ENCODE results near the gene RAMACL.
A peak's percentile ranks its signal among the peaks of the same experiment; 100 is the strongest.
"Not testable (repeated sequence)": the region's sequence is repeated elsewhere in the genome, so short reads cannot be mapped to it uniquely, and the experiment has no call there.

Gene RAMACL

GRCh38 chr6:166586424-166587156, at the start of gene RAMACL:
TSS of gene RAMACL (minus strand) at chr6:166586678. CDS start at chr6:166586477, 201 bp downstream.
- peak; percentile 11 for DNase-seq

DNA sequence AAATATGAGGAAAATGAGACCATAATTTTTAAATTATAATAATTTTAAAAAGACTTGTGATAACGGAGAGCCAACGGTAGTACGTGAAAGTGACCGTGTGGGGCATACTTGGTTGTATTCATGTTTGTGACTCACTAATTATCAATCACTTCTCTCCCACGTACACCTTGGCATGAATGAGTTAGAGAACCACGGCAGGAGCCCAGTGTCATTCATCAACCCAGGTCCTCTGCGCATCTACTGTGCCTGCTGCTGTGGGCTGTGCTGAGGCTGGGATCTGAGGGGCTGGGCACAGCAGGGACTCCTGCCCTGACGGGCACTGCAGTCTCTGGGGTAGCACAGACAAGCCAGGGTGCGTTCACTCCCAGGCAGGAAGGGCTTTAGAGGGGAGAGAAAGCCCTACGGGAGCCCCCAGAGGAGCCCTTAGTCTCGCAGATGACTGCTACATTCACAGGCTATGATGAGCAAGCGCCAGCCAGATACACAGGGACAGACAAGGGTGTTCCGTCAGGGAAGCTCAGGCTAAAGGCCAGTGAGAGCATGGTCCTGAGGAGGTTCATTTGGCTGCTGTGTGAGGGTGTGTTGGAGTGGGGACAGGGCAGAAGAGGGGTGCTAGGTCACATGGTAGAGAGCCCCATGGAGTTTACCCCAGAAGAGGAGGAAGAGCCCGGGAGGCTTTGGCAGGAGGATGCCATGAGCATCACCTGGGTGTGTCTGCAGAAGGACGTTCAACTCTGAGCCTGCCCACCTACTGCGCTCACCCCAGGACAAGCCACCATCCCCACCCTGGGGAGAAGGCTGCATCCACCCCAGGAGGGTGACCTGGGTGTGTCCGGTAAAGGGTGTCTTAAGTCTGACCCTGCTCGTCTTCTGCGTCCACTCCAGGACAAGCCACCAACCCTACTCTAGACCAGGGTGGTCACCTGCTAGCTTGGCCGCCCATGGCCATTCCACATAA, 48.8 kb upstream of the RAMACL start:
- DNase-seq = no peak

- not testable (repeated sequence) for DNase-seq
These were observed 48.1 kb upstream of the RAMACL start for GRCh38 chr6:166634581-166634980.

DNA sequence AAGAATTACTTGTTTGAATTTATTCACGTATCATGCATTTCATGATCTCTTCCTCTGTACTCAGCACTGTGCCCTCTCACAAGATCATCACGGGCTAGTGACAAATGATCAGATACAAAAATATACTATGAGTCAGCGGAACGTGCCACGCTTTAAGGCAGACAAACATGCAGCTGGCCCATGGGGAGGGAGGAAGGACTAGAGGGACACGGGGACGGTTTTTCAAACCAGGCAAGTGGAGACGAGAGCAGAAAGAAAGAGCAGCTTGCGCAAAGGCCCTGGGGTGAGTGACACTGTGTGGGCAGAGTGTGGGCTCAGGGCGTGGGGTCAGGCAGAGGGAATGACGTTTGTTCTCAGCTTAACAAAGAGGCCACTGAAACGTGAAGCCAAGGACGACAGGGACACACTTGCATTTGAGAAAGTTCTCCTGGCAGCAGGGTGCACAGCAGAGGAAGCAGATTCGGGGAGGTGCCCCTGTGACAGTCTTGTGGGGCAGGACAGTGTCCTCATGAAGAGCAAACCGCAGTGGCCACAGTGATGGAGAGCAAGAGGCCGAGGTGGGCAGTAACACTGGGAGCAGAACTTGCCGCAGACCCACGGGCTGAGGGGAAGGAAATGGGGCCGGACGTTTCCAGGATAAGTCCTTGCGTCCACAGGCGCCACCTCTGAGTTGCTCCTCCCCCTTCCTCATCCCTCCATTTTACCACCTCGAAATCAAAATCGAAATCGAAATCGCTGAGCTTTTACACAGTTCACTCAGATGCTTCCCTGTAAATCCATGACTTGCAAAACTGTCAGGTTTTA, 47.5 kb upstream of the RAMACL start:
- DNase-seq = no peak

GRCh38 chr6:166632731-166633130, 46.3 kb upstream of the RAMACL start:
- no peak for DNase-seq

- no peak for DNase-seq
These were observed 44.0 kb upstream of the RAMACL start for GRCh38 chr6:166630462-166630861.

DNA sequence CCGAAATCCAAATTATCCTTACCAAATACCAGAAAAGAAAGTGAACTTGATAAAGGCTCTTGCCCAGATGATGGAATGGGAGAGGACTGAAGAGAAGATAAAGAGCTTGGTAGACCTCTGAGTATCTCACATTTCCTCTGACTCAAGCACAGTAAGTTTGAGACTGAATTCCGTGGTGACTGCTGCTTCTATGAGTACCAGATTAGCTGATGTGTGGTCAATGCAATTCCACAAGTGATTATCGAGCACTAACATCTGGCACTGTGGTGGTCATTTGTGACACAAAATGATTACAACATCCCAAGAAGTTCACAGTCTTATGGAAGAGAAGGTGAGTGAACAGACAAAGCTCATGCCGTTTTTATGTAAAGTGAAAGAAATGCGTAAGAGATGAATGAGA, 43.1 kb upstream of the RAMACL start:
- DNase-seq = no peak

DNA sequence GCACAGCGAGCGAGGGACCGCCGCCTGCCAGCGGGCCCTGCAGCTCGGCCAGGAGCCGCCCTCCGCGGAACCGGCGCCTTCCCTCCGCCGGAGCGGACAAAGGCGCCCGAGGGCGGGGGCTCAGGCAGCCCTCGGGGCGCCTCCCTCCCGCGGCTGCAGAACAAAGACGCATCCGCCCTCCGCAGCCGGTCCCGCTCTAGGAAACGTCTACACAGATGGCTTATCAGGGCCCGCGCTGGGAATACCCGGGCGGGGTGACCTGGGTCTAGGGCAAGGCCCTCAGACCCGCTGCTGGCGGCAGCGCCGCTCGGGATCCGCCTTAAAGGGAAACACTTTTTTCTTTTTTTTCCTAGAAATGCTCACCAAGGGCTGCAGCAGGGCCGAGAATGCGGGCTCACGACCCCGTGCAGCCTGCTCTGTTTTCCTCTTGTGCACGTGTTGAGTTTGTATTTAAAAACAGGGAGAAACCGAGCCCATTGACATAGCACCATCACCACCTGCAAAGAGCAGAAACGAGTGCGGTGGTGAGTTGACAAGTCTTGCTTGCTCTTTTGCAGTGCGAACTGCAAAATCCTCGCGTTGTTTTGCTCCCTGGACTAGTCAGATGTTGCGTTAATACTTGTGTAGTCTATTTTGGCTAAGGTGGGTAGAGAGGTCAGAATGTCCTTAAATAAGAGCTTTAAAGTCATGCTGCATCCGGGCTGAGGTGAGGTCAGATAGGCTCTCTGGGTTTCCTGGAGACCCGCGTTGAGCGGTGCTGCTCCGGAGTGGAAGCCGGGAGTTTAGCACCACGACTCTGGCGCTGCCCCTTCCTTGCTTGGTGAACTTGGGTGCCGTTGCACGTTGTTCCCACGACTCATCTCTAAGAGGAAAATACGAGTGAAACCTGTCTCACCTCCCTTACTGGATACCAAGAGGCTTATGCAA, 41.7 kb upstream of the RAMACL start:
- peak; percentile 39 for DNase-seq

DNA sequence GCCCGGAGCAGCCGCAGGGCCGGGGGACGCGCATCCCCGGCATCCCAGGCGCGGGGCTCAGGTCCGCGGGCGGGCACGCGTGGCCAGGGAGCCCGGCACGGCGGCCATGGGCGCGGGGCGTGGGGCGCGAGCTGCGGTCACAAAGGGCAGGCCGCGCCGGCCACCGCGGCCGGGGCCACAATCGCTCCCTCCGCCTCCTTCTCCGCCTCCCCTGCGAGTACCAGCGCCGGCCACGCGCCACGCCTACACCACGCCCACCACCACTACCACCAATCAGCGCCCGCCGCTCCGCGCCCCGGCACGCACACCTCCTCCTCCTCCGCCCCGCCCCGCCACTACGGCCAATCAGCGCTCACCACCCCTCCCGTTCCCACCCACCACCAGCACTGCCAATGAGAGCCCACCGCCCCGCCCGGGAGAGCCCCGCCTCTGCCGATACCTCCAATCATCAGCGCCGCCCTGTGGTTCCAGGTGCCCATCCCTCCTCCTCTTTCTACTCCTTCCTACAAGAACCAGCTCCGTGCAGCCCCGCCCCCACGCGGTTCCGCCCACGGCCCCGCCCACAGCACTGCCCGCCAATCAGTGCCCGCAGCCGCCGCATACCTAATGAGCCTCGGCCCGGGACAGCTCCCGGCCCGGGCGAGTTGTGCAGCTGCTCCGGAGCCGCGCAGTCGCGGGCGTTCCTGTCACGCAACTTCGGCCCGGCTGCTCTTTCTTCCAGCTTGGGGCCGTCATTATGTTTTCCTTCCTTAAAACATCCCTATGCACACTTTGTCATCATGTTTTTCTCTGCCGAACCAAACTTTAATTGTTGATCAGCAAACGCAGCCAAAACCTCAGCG, 40.8 kb upstream of the RAMACL start, which contains the start of gene RPS6KA2:
Gene RPS6KA2, minus strand, starts transcription at position 219 of the 842 bp plus-strand sequence. CDS start 232 bp downstream, outside the sequence.
- DNase-seq = peak; percentile 99

- peak; percentile 9 for DNase-seq
These were observed 39.9 kb upstream of the RAMACL start for GRCh38 chr6:166626177-166627032.

DNA sequence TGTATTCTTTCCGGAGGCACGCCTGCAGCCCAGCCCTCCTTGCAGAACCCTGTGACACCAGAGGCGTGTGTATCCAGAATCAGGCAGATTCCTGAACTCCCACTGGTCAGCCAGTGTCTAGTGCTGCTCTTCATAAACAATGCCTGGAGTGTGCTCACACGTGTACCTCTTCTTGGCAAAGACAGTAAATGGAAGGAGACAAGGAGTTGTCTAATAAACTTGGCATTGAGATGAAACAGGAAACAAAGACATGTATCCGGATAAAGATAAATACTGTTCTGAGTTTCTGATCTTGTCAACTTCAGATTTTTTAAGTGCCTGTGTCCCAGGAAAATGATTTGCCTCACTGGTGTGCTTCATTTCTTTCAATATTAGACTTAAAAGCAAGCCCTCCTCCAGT, 38.9 kb upstream of the RAMACL start:
- DNase-seq = no peak

GRCh38 chr6:166624275-166624674, 37.8 kb upstream of the RAMACL start:
- no peak for DNase-seq

DNA sequence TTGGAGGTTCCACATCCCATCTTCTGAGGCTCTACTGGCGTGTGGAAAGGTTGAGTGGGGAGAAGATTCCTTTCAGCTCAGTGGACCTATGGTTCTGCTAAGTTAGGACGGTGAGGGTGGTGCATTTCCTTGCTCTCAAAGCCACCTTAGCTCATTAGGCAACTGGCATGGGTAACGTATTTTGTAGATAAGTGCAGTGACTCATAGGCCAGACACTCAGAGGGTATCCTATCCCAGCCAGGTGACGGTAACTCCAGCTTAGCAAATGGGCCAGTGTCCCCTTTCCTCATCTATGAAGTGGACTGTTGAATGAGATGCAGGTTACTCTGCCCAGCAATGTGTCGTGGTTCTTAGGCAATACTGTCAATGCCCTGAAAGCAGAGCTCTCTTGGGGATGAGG, 36.8 kb upstream of the RAMACL start:
- no peak for DNase-seq

DNA sequence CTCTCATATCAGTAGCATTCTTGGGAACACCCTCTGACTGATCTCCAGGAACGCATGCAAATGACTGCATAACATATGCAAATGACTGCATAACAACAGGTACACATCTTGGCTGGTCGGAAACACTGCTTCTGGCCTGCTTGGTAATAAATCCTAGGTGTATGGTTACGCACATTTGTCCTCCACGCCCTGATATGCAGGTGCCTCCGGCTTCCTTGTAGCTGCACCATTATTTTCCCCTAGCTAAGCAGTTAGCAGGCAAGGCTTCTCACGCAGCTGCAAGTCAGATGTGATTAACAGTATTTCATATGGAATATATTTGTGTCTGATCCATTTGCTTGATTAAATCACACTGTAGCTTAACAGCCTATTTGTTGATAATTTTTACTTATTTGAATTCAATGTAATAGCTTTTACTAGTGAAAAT, 34.6 kb upstream of the RAMACL start:
- no peak for DNase-seq

- no peak for DNase-seq
These were observed 34.1 kb upstream of the RAMACL start for GRCh38 chr6:166620478-166621113.

GRCh38 chr6:166619912-166620311, 33.4 kb upstream of the RAMACL start:
- DNase-seq = no peak

DNA sequence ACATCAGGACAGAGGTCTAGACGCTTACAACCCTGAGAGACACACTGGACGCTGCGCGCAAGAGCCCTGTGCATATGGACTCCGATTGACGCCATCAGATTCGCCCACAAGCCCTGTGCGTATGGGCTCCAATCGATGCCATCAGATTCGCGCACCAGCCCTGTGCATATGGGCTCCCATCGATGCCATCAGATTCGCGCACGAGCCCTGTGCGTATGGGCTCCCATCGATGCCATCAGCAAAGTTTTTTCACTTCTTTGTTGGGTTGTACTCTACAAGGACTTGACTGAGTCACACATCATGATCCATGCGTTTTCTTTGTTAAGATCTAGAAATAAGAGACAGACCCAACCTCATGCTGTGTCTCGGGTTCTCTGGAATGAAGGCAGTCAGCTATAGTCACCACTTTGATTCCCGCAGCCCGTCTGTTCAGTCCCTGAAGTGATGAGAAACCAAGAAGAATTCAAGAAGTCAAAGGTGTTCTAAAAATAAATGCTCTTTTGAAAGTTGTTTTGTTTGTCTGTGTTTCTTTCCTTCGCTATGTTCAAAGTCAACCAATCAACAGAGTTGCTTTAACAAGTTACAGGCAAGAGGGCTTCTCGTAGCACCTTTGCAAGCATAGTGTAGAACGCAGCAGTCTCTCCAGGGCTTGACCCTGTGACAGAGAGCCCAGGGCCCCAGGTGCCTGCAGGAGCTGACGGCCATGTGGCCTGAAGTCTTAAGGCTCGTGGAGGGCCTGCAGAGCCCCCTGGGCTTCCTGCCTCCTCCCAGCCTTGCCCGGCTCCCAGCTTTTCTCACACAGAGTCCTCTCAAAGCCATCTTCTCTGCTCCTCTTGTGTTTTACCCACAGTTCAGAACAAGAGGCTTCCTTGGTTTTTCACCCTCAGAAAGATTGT, 32.6 kb upstream of the RAMACL start:
- DNase-seq = no peak

GRCh38 chr6:166618251-166618650, 31.8 kb upstream of the RAMACL start:
- no peak for DNase-seq
